ENCODE measurements around the gene C13orf42. TPM values are rescaled to one million over a fixed set of nuclear protein-coding genes. Genes with fewer than 3 reads are reported as not detected.

Gene C13orf42
- total RNA-seq, 1 experiment from 2014 or later, result not detected

- TF ChIP-seq ZBTB33 (IDR thresholded peaks at IDR 0.05; ENCODE audit: extremely low read depth, insufficient replicate concordance, low read length), result no peak
- TF ChIP-seq ELF1 (IDR thresholded peaks at IDR 0.05; ENCODE audit: borderline replicate concordance, low read depth), result no peak
- no peak for TF ChIP-seq FOSL1 (IDR thresholded peaks at IDR 0.05; ENCODE audit: low read depth)
- TF ChIP-seq TCF7L2 (IDR thresholded peaks at IDR 0.05; ENCODE audit: borderline replicate concordance, extremely low read depth, insufficient read depth, insufficient read length), result no peak
These were observed 923 bp upstream of the C13orf42 start (continued) for GRCh38 chr13:51111997-51112396.

GRCh38 chr13:51107996-51108395 lies 3.1 kb downstream of the C13orf42 start:
- no peaks in the 10 kb centered on the region for H3K9me2 ChIP-seq (ENCODE audit: insufficient read depth)
- H2AFZ ChIP-seq (ENCODE audit: low read depth, low read length, poor library complexity, severe bottlenecking), result no peak overlapping the region
- no peak overlapping the region for H3K9ac ChIP-seq (ENCODE audit: low read length)
- no peaks in the 10 kb centered on the region for H3K4me1 ChIP-seq (ENCODE audit: control insufficient read depth in 1 of 2, insufficient read depth in 2 of 2, low read length in 2 of 2)
- ChIA-PET POLR2A (no interaction called here), RAD21 (ENCODE audit: low non-redundant PET in 1 of 2, low total read pairs in 2 of 2, uncharacterized antibody in 2 of 2, unreplicated experiment in 2 of 2) (no interaction called here), CTCF (no interaction called here)
- H4K20me1 ChIP-seq (ENCODE audit: insufficient read depth), result no peaks in the 10 kb centered on the region
- BruUV-seq (replicated peaks), result no TSS peak
- no peaks in the 10 kb centered on the region for H3K9me3 ChIP-seq (ENCODE audit: control insufficient read depth in 1 of 2, insufficient read depth in 1 of 2, low read depth in 1 of 2, low read length in 2 of 2)
- intact Hi-C loops (cut with micrococcal nuclease), result no loop called here
- H3K79me2 ChIP-seq (ENCODE audit: insufficient read depth, low read length), result no peaks in the 10 kb centered on the region
- no peak for ATAC-seq
- H3K4me3 ChIP-seq (replicated peaks in 1 of 2; ENCODE audit: low read depth in 1 of 2, low read length in 2 of 2), result no peak overlapping the region
- H3K4me2 ChIP-seq (ENCODE audit: low read length), result no peak overlapping the region
- H3K27ac ChIP-seq (ENCODE audit: low read depth, low read length), result no peak overlapping the region
- H3K27me3 ChIP-seq (ENCODE audit: insufficient read depth, low read length), result 0 out of 2 replicates have a peak, but pooled peaks cover 2% of the 10 kb centered on the region
- no peak for DNase-seq (ENCODE audit: low read depth, low spot score)
- no peak for TF ChIP-seq EZH2phosphoT487 (IDR thresholded peaks at IDR 0.05; ENCODE audit: borderline replicate concordance)
- TF ChIP-seq ZFX (IDR thresholded peaks at IDR 0.05), result no peak
- TF ChIP-seq ELF1 (IDR thresholded peaks at IDR 0.05; ENCODE audit: borderline replicate concordance, low read depth), result no peak
- no peak for TF ChIP-seq ZNF274 (IDR thresholded peaks at IDR 0.05; ENCODE audit: low read depth, low read length)
- TF ChIP-seq POLR2A (IDR thresholded peaks at IDR 0.05; ENCODE audit: borderline replicate concordance, extremely low read depth, insufficient read depth, insufficient read length), result no peak
- TF ChIP-seq CEBPB (IDR thresholded peaks at IDR 0.05; ENCODE audit: low read depth), result no peak
- no peak for TF ChIP-seq ATF3 (IDR thresholded peaks at IDR 0.05)
- H3K36me3 ChIP-seq (ENCODE audit: control insufficient read depth in 1 of 2, insufficient read depth in 2 of 2, low read length in 2 of 2), result no peaks in the 10 kb centered on the region
